Mesodermal cell (in vitro differentiated cells): Measurements from ENCODE around the gene CXCR2.

Experiments
- H3K27ac ChIP-seq: 2 replicates; pipeline ENCODE4 v1.7.0; 2013; ENCODE audit warnings: mild to moderate bottlenecking, low read depth, low read length, moderate library complexity; ENCODE audit not compliant: severe bottlenecking
- H3K36me3 ChIP-seq: 2 replicates; pipeline ENCODE4 v1.7.1; 2013; ENCODE audit warnings: mild to moderate bottlenecking, low read length, moderate library complexity; ENCODE audit not compliant: control insufficient read depth, insufficient read depth
- H3K4me1 ChIP-seq: one replicate; pipeline ENCODE4 v1.7.1; 2013; ENCODE audit warnings: mild to moderate bottlenecking, low read length; ENCODE audit not compliant: insufficient read depth, control insufficient read depth, poor library complexity, severe bottlenecking
- H3K4me3 ChIP-seq: 2 replicates; pipeline ENCODE4 v1.7.0; 2013; ENCODE audit warnings: low read length, control low read depth, mild to moderate bottlenecking; ENCODE audit not compliant: insufficient read depth, poor library complexity, severe bottlenecking; ENCODE audit errors: extremely low read depth
- H3K9me3 ChIP-seq: 2 replicates; pipeline ENCODE4 v1.7.1; 2013; ENCODE audit warnings: mild to moderate bottlenecking, low read length, moderate library complexity; ENCODE audit not compliant: control insufficient read depth
- WGBS, 2 experiments: methylation state at CpG; one replicate each; pipeline ENCODE4 v1.1.5; 2013; ENCODE audit warnings: missing lambda C conversion rate in 2 of 2; ENCODE audit not compliant: insufficient coverage in 2 of 2; 5-methylcytosine and 5-hydroxymethylcytosine counted together

CXCR2 gene

GRCh38 chr2:218130377-218130776 is 4.5 kb downstream of the CXCR2 start:
- no peaks in the 10 kb centered on the region for H3K4me1 ChIP-seq
- H3K4me3 ChIP-seq = no peak overlapping the region
- H3K36me3 ChIP-seq = no peaks in the 10 kb centered on the region
- no peak overlapping the region for H3K27ac ChIP-seq
- no peaks in the 10 kb centered on the region for H3K9me3 ChIP-seq
- WGBS, 2 experiments = 100% methylated on average over 1 of the region's 2 CpGs; no CpG with 5 or more reads in 1 of the 2 experiments

GRCh38 chr2:218130822-218131221 is 5.0 kb downstream of the CXCR2 start:
- Histone ChIP-seq H3K4me3 (no peak overlapping the region), H3K27ac (no peak overlapping the region), H3K36me3 (no peaks in the 10 kb centered on the region), H3K9me3 (no peaks in the 10 kb centered on the region), H3K4me1 (no peaks in the 10 kb centered on the region)

- H3K9me3 ChIP-seq = no peaks in the 10 kb centered on the region
- no peaks in the 10 kb centered on the region for H3K4me1 ChIP-seq
- no peak overlapping the region for H3K4me3 ChIP-seq
- H3K27ac ChIP-seq = no peak overlapping the region
- H3K36me3 ChIP-seq = no peaks in the 10 kb centered on the region
- 66 to 71% methylated on average over 3 of the region's 3 CpGs for WGBS, 2 experiments
Observed at GRCh38 chr2:218137514-218137913, 11.7 kb downstream of the CXCR2 start.

- 84 to 92% methylated on average over 3 to 4 of the region's 4 CpGs for WGBS, 2 experiments
- Histone ChIP-seq H3K36me3 (no peaks in the 10 kb centered on the region), H3K4me1 (no peaks in the 10 kb centered on the region), H3K27ac (no peak overlapping the region), H3K4me3 (no peak overlapping the region), H3K9me3 (no peaks in the 10 kb centered on the region)
Observed at GRCh38 chr2:218138047-218138446, 12.2 kb downstream of the CXCR2 start.

- no peaks in the 10 kb centered on the region for H3K36me3 ChIP-seq
- H3K4me1 ChIP-seq = no peaks in the 10 kb centered on the region
- H3K4me3 ChIP-seq = no peak overlapping the region
- no peaks in the 10 kb centered on the region for H3K9me3 ChIP-seq
- no peak overlapping the region for H3K27ac ChIP-seq
- 71 to 76% methylated on average over 3 of the region's 3 CpGs for WGBS, 2 experiments
Observed at GRCh38 chr2:218145124-218145523, 19.3 kb downstream of the CXCR2 start.

- no peaks in the 10 kb centered on the region for H3K4me1 ChIP-seq
Observed at GRCh38 chr2:218146056-218146455, 20.2 kb downstream of the CXCR2 start.

GRCh38 chr2:218149098-218149497 is 23.3 kb downstream of the CXCR2 start:
- Histone ChIP-seq H3K9me3 (no peaks in the 10 kb centered on the region), H3K4me3 (no peak overlapping the region), H3K27ac (no peak overlapping the region), H3K4me1 (no peaks in the 10 kb centered on the region), H3K36me3 (no peaks in the 10 kb centered on the region)
- WGBS, 2 experiments = 62 to 66% methylated on average over 5 of the region's 5 CpGs

More at GRCh38 chr2:218146056-218146455, 20.2 kb downstream of the CXCR2 start:
- no peaks in the 10 kb centered on the region for H3K9me3 ChIP-seq
- H3K4me3 ChIP-seq = no peak overlapping the region
- no peak overlapping the region for H3K27ac ChIP-seq
- H3K36me3 ChIP-seq = no peaks in the 10 kb centered on the region

- 85 to 90% methylated on average over 3 to 4 of the region's 5 CpGs for WGBS, 2 experiments
- Histone ChIP-seq H3K27ac (no peak overlapping the region), H3K36me3 (no peaks in the 10 kb centered on the region)
Observed at GRCh38 chr2:218149848-218150440, 24.1 kb downstream of the CXCR2 start.

GRCh38 chr2:218152172-218152571 is 26.3 kb downstream of the CXCR2 start:
- 91 to 93% methylated on average over 7 of the region's 8 CpGs for WGBS, 2 experiments
- Histone ChIP-seq H3K36me3 (no peaks in the 10 kb centered on the region), H3K27ac (no peak overlapping the region), H3K4me3 (no peak overlapping the region), H3K9me3 (no peaks in the 10 kb centered on the region), H3K4me1 (no peaks in the 10 kb centered on the region)

More at GRCh38 chr2:218149848-218150440, 24.1 kb downstream of the CXCR2 start:
- Histone ChIP-seq H3K4me1 (no peaks in the 10 kb centered on the region), H3K9me3 (no peaks in the 10 kb centered on the region), H3K4me3 (no peak overlapping the region)

GRCh38 chr2:218152777-218153176 is 26.9 kb downstream of the CXCR2 start:
- no peaks in the 10 kb centered on the region for H3K4me1 ChIP-seq
- H3K9me3 ChIP-seq = no peaks in the 10 kb centered on the region
- no peak overlapping the region for H3K27ac ChIP-seq
- H3K4me3 ChIP-seq = no peak overlapping the region
- H3K36me3 ChIP-seq = no peaks in the 10 kb centered on the region
- WGBS, 2 experiments = 57 to 90% methylated on average over 1 of the region's 1 CpG

GRCh38 chr2:218155953-218156479 is 30.2 kb downstream of the CXCR2 start:
- Histone ChIP-seq H3K36me3 (no peaks in the 10 kb centered on the region), H3K9me3 (no peaks in the 10 kb centered on the region), H3K4me3 (no peak overlapping the region), H3K27ac (no peak overlapping the region), H3K4me1 (no peaks in the 10 kb centered on the region)
- 91 to 100% methylated on average over 2 to 3 of the region's 7 CpGs for WGBS, 2 experiments
